SIG-M5 (cell line): ENCODE measurements around the gene DCHS1.

Experiments
- DNase-seq: peaks from one replicate; lab custom pipeline; 2025; lab: John Stamatoyannopoulos, UW

Gene DCHS1

GRCh38 chr11:6611963-6612212, 43.7 kb downstream of the DCHS1 start:
- DNase-seq, result no peak

GRCh38 chr11:6611092-6611962, 44.3 kb downstream of the DCHS1 start:
- DNase-seq, result no peak

GRCh38 chr11:6610591-6610990, 45.0 kb downstream of the DCHS1 start:
- DNase-seq, result no peak

- DNase-seq, result no peak
These were observed 46.0 kb downstream of the DCHS1 start for GRCh38 chr11:6609502-6610015.

- no peak for DNase-seq
These were observed 46.7 kb downstream of the DCHS1 start for GRCh38 chr11:6608726-6609501.

GRCh38 chr11:6608011-6608410, 47.6 kb downstream of the DCHS1 start:
- no peak for DNase-seq

GRCh38 chr11:6607190-6607795, 48.3 kb downstream of the DCHS1 start:
- DNase-seq, result no peak

GRCh38 chr11:6606471-6607189, 49.0 kb downstream of the DCHS1 start:
- DNase-seq, result peak; percentile 3

GRCh38 chr11:6604790-6605189, 50.8 kb downstream of the DCHS1 start:
- DNase-seq, result no peak

GRCh38 chr11:6604081-6604626, 51.5 kb downstream of the DCHS1 start:
- DNase-seq, result no peak

GRCh38 chr11:6603287-6604080, 52.1 kb downstream of the DCHS1 start, which contains the start of the genes ILK and RRP8:
ILK (plus strand) TSS chr11:6603774; CDS start chr11:6604272, 498 bp downstream.
RRP8 (minus strand) TSS chr11:6603616; CDS start chr11:6603502, 114 bp downstream.
- DNase-seq, result peak; percentile 14

GRCh38 chr11:6602096-6602940, 53.3 kb downstream of the DCHS1 start:
- DNase-seq, result no peak

GRCh38 chr11:6601041-6601461, 54.6 kb downstream of the DCHS1 start:
- DNase-seq, result no peak

- DNase-seq, result no peak
These were observed 55.7 kb downstream of the DCHS1 start for GRCh38 chr11:6599881-6600390.

GRCh38 chr11:6599449-6599848, 56.2 kb downstream of the DCHS1 start:
- no peak for DNase-seq

- DNase-seq, result no peak
These were observed 57.1 kb downstream of the DCHS1 start for GRCh38 chr11:6598555-6598954.

GRCh38 chr11:6596239-6596877, 59.3 kb downstream of the DCHS1 start:
- DNase-seq, result no peak

GRCh38 chr11:6594142-6594768, 61.4 kb downstream of the DCHS1 start:
- DNase-seq, result no peak

GRCh38 chr11:6588018-6588417, 67.6 kb downstream of the DCHS1 start:
- no peak for DNase-seq
